HepG2 (cell line): Measurements from ENCODE around the gene MRPL9.

ENCODE experiments used
- ASH2L ChIP-seq: fragments of 300-600, 200-600 bp; sonication (generic); IDR thresholded peaks from 2 replicates; pipeline ENCODE4 v1.7.0; 2017; ENCODE audit warnings: low read depth, mild to moderate bottlenecking, moderate library complexity, mixed read lengths, low read length; ENCODE audit not compliant: insufficient read length
- CBFB ChIP-seq: sonication (generic); formaldehyde crosslinking; IDR thresholded peaks from 2 replicates; pipeline ENCODE4 v1.4.0; 2020; ENCODE audit warnings: missing genetic modification reagents
- CEBPB ChIP-seq: IDR thresholded peaks from 2 replicates; pipeline ENCODE4 v1.6.1; 2011; ENCODE audit warnings: low read depth, low read length, improper control_type of control experiment, borderline replicate concordance
- CTCF ChIP-seq: sonication (generic); formaldehyde crosslinking; IDR thresholded peaks from 2 replicates; pipeline ENCODE4 v1.5.0; 2020; ENCODE audit warnings: mild to moderate bottlenecking, missing genetic modification reagents, moderate library complexity
- HNRNPLL ChIP-seq: fragments of 200-400 bp; formaldehyde crosslinking; IDR thresholded peaks from 2 replicates; pipeline ENCODE4 v1.6.1; 2017; ENCODE audit warnings: mild to moderate bottlenecking, low read depth, low read length; ENCODE audit not compliant: poor library complexity, severe bottlenecking
- JUN ChIP-seq: sonication (generic); formaldehyde crosslinking; IDR thresholded peaks from 2 replicates; pipeline ENCODE4 v1.4.0; 2020; ENCODE audit warnings: mild to moderate bottlenecking, missing genetic modification reagents
- PHF21A ChIP-seq: sonication (generic); formaldehyde crosslinking; IDR thresholded peaks from 2 replicates; pipeline ENCODE4 v1.5.0; 2020; ENCODE audit warnings: mild to moderate bottlenecking, missing genetic modification reagents
- POLR2A ChIP-seq, 2 experiments: IDR thresholded peaks; 2 replicates each; pipeline ENCODE4 v1.6.1; 2011; ENCODE audit warnings: low read depth in 2 of 2, low read length in 2 of 2, mild to moderate bottlenecking in 1 of 2, moderate library complexity in 1 of 2; ENCODE audit not compliant: insufficient read depth in 1 of 2
- PRDM10 ChIP-seq: sonication (generic); formaldehyde crosslinking; IDR thresholded peaks from 2 replicates; pipeline ENCODE4 v1.4.0; 2020; ENCODE audit warnings: low read depth, missing genetic modification reagents
- ZBTB33 ChIP-seq: sonication (generic); formaldehyde crosslinking; IDR thresholded peaks from 2 replicates; pipeline ENCODE4 v1.4.0; 2020; ENCODE audit warnings: missing genetic modification reagents
- ZNF530 ChIP-seq: sonication (generic); formaldehyde crosslinking; IDR thresholded peaks from 2 replicates; pipeline ENCODE4 v1.5.0; 2020; ENCODE audit warnings: low read depth, mild to moderate bottlenecking, missing genetic modification reagents
- ZNF644 ChIP-seq: IDR thresholded peaks from 2 replicates; pipeline ENCODE4 v1.6.1; 2016; ENCODE audit warnings: low read depth
- TF ChIP-seq, protein P1 (sequence below): sonication (generic); formaldehyde crosslinking; IDR thresholded peaks from 2 replicates; pipeline ENCODE4 v1.4.0; 2020; ENCODE audit warnings: missing genetic modification reagents
- TF ChIP-seq, protein P2 (sequence below): sonication (generic); formaldehyde crosslinking; IDR thresholded peaks from 2 replicates; pipeline ENCODE4 v1.5.0; 2020; ENCODE audit warnings: missing genetic modification reagents

- TF ChIP-seq HNRNPLL: no peak
- no peak for TF ChIP-seq CTCF (CRISPR knock-in tag)
- TF ChIP-seq PRDM10 (CRISPR knock-in tag): no peak
- no peak for TF ChIP-seq ZBTB33 (CRISPR knock-in tag)
- TF ChIP-seq PHF21A: no peak
- no peak for TF ChIP-seq JUN (CRISPR knock-in tag)
- no peak for TF ChIP-seq CBFB (CRISPR knock-in tag)
- no peak for TF ChIP-seq CEBPB
- TF ChIP-seq POLR2A (IDR thresholded peaks at IDR 0.05; ENCODE audit: insufficient read depth in 1 of 2, low read depth in 2 of 2, low read length in 2 of 2): no peak
- no peak for TF ChIP-seq ZNF530 (CRISPR knock-in tag)
- no peak for TF ChIP-seq ASH2L
- TF ChIP-seq ZNF644 (CRISPR knock-in tag): no peak
- TF ChIP-seq, protein P1, sequence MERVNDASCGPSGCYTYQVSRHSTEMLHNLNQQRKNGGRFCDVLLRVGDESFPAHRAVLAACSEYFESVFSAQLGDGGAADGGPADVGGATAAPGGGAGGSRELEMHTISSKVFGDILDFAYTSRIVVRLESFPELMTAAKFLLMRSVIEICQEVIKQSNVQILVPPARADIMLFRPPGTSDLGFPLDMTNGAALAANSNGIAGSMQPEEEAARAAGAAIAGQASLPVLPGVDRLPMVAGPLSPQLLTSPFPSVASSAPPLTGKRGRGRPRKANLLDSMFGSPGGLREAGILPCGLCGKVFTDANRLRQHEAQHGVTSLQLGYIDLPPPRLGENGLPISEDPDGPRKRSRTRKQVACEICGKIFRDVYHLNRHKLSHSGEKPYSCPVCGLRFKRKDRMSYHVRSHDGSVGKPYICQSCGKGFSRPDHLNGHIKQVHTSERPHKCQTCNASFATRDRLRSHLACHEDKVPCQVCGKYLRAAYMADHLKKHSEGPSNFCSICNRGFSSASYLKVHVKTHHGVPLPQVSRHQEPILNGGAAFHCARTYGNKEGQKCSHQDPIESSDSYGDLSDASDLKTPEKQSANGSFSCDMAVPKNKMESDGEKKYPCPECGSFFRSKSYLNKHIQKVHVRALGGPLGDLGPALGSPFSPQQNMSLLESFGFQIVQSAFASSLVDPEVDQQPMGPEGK (CRISPR knock-in tag): no peak
- TF ChIP-seq, protein P2, sequence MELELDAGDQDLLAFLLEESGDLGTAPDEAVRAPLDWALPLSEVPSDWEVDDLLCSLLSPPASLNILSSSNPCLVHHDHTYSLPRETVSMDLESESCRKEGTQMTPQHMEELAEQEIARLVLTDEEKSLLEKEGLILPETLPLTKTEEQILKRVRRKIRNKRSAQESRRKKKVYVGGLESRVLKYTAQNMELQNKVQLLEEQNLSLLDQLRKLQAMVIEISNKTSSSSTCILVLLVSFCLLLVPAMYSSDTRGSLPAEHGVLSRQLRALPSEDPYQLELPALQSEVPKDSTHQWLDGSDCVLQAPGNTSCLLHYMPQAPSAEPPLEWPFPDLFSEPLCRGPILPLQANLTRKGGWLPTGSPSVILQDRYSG (CRISPR knock-in tag): no peak
Observed at GRCh38 chr1:151716405-151716762, 46.9 kb downstream of the MRPL9 start.
